Measurements from ENCODE around the gene NAT10. TPM values are rescaled to one million over a fixed set of nuclear protein-coding genes. Genes with fewer than 3 reads are reported as not detected.

The NAT10 gene
- total RNA-seq, 1 donor from 2014 or later, result 63.5 TPM

DNA sequence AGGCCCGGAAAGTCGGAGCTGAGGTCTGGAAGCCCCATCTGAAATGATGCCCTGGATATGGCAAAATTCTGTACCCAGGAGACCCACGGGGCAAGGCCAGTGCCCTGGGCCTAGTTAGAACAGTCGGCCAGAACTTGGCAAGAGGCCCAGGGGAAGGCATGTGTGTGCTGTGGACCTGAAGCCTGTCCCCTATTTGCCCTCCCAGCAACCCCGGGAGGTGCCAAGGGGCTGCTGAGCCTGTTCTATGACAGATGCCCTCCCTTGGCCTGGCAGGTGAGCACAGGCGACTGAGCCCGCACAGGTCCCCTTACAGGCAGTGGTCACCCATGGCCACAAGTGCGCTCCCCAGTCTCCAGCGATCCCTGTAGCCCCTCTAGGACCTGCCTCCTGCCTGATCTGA, 51.7 kb downstream of the NAT10 start:
- Mint-ChIP-seq H3K4me3 (no peak overlapping the region), H3K27me3 (no peaks in the 10 kb centered on the region), H3K4me1 (ENCODE audit: unreplicated experiment) (no peaks in the 10 kb centered on the region), H3K9me3 (no peaks in the 10 kb centered on the region), H3K36me3 (peaks cover 11% of the 10 kb centered on the region), H3K27ac (no peak overlapping the region)
- TF ChIP-seq, protein P1, sequence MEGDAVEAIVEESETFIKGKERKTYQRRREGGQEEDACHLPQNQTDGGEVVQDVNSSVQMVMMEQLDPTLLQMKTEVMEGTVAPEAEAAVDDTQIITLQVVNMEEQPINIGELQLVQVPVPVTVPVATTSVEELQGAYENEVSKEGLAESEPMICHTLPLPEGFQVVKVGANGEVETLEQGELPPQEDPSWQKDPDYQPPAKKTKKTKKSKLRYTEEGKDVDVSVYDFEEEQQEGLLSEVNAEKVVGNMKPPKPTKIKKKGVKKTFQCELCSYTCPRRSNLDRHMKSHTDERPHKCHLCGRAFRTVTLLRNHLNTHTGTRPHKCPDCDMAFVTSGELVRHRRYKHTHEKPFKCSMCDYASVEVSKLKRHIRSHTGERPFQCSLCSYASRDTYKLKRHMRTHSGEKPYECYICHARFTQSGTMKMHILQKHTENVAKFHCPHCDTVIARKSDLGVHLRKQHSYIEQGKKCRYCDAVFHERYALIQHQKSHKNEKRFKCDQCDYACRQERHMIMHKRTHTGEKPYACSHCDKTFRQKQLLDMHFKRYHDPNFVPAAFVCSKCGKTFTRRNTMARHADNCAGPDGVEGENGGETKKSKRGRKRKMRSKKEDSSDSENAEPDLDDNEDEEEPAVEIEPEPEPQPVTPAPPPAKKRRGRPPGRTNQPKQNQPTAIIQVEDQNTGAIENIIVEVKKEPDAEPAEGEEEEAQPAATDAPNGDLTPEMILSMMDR (conservative IDR thresholded peaks at IDR 0.05), result no peak
- DNase-seq (ENCODE audit: extremely low spot score, unreplicated experiment), result no peak

DNA sequence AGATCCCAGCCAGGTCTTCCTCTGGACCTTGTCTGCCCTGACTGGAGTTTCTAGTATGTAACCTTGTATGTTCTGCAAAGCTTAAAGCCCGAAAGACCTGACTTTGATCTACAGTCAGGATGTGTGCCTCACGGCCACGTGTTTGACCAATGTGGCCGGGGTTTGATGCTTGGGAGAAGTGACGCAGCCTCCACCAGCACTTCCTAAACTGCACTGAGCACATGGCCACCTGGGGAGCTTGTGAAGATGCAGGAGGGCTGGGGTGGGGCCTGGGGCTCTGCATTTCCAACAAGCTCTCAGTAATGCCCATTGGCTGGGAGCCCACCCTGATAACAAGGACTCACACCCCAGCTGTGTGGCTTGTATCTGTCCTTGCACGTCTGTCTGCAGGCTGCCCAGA, 53.2 kb downstream of the NAT10 start:
- Mint-ChIP-seq H3K4me3 (no peak overlapping the region), H3K27me3 (no peaks in the 10 kb centered on the region), H3K36me3 (peaks cover 6% of the 10 kb centered on the region), H3K4me1 (ENCODE audit: unreplicated experiment) (no peaks in the 10 kb centered on the region), H3K9me3 (no peaks in the 10 kb centered on the region), H3K27ac (no peak overlapping the region)
- TF ChIP-seq, protein P1 (conservative IDR thresholded peaks at IDR 0.05), result no peak
- DNase-seq (ENCODE audit: extremely low spot score, unreplicated experiment), result no peak

DNA sequence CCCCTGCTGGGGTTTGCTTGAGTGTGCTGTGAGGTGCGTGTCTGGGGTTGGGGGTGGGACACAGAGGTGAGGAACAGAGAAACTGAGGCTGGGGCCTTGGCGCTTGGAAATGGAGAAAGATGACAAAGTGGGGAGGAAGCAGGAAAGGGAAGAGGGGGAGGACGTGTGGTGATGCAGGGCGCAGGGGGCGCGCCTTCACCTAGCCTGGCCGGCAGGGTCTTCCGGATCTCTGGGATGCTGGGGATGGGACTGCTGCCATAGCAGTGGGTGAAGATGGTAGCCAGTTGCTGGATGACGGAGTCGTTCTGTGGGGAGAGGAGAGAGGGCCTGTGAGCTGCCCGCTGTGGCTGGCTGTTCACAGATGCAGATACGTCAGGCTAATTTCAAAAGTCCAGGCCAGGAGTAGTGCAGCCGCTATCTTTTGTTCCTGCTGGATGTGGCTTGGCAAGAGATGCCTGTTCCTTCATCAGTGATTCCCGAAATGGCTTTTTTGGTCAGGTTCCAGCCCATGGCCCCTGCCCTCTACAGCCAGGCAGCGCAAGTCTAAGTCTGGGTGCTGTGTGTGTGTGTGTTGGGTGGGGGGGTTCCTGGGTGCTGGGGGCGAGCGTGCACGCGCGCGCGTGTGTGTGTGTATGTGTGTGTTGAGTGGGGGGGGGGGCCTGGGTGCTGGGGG, 54.8 kb downstream of the NAT10 start:
- no peak overlapping the region for H3K27ac Mint-ChIP-seq
- peaks cover 6% of the 10 kb centered on the region for H3K36me3 Mint-ChIP-seq
- H3K4me3 Mint-ChIP-seq, result no peak overlapping the region
- H3K4me1 Mint-ChIP-seq (ENCODE audit: unreplicated experiment), result no peaks in the 10 kb centered on the region
- no peaks in the 10 kb centered on the region for H3K27me3 Mint-ChIP-seq
- DNase-seq (ENCODE audit: extremely low spot score, unreplicated experiment), result no peak
- H3K9me3 Mint-ChIP-seq, result no peaks in the 10 kb centered on the region
- TF ChIP-seq, protein P1 (conservative IDR thresholded peaks at IDR 0.05), result no peak

DNA sequence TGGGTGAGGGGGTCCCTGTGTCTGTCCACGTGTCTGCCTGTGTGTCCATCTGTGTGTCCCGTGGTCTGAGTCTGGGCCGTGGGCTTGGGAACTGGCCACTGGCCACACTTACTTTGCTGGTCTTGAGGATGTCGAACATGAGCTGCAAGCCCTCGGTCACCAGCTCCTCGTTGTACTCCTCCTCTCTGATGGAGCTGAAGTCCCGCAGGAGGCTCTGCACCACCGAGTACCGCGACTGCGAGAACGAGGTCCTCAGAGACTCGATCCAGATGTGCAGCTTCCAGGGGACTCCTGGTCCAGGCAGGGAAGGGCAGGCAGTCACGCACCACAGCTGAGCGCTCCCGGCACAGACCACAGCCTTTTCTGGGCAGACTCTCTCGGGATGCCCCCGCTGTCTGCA, 55.4 kb downstream of the NAT10 start:
- H3K9me3 Mint-ChIP-seq, result no peaks in the 10 kb centered on the region
- TF ChIP-seq, protein P1 (conservative IDR thresholded peaks at IDR 0.05), result no peak
- no peaks in the 10 kb centered on the region for H3K27me3 Mint-ChIP-seq
- no peak for DNase-seq (ENCODE audit: extremely low spot score, unreplicated experiment)
- no peak overlapping the region for H3K27ac Mint-ChIP-seq
- no peaks in the 10 kb centered on the region for H3K4me1 Mint-ChIP-seq (ENCODE audit: unreplicated experiment)
- H3K36me3 Mint-ChIP-seq, result peaks cover 6% of the 10 kb centered on the region
- H3K4me3 Mint-ChIP-seq, result no peak overlapping the region

DNA sequence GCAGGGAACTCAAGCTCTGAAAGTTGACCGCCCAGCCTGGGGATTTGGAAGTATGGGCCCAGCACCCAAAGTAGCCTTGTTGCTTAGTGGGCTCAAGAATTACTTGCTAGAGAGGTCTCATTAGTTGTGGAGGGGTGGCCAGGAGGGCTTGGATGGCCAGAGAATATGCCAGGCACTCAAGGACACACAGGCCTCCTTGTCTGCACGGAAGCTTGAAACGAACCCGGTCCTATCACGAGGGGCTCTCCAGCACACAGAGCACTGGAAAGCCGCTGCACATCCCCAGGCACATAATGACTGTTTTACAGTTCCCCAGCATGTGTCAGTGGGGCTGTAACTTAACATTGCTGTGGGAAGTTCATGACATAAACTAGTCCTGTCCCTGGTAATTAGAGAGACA, 55.9 kb downstream of the NAT10 start:
- peaks cover 6% of the 10 kb centered on the region for H3K36me3 Mint-ChIP-seq

More for the DNA sequence above, 55.9 kb downstream of the NAT10 start:
- no peaks in the 10 kb centered on the region for H3K4me1 Mint-ChIP-seq (ENCODE audit: unreplicated experiment)
- H3K9me3 Mint-ChIP-seq, result no peaks in the 10 kb centered on the region
- TF ChIP-seq, protein P1 (conservative IDR thresholded peaks at IDR 0.05), result no peak
- H3K27me3 Mint-ChIP-seq, result no peaks in the 10 kb centered on the region
- H3K4me3 Mint-ChIP-seq, result no peak overlapping the region
- no peak for DNase-seq (ENCODE audit: extremely low spot score, unreplicated experiment)
- H3K27ac Mint-ChIP-seq, result no peak overlapping the region

Measured in type B pancreatic cell (in vitro differentiated cells).